Prostate gland (tissue), 2 donors: ENCODE measurements around the gene GAB3. TPM values are rescaled to one million over a fixed set of nuclear protein-coding genes. Genes with fewer than 3 reads are reported as not detected.

Experiments
- DNase-seq: peaks from one replicate; pipeline ENCODE4 v3.0.0-alpha.2; 2019; ENCODE audit warnings: low spot score
- H3K27ac ChIP-seq, 2 donors: fragments of 200-600 bp; sonication (generic); 2 replicates each; pipeline ENCODE4 v1.5.1; 2017 to 2019
- H3K27me3 ChIP-seq: fragments of 200-600 bp; sonication (generic); replicated peaks from 2 replicates; pipeline ENCODE4 v1.5.1; 2019; ENCODE audit not compliant: insufficient read depth
- H3K36me3 ChIP-seq, 2 donors: fragments of 200-600 bp; sonication (generic); 1 replicate in 1 of 2; 2 replicates in 1 of 2; pipeline versions ENCODE4 v1.5.1 to v1.8.1; 2017 to 2019
- H3K4me1 ChIP-seq: fragments of 200-600 bp; sonication (generic); replicated peaks from 2 replicates; pipeline ENCODE4 v1.5.1; 2019
- H3K4me3 ChIP-seq, 2 donors: fragments of 200-600 bp; sonication (generic); 2 replicates each; pipeline ENCODE4 v1.5.1; 2017 to 2019
- H3K9me3 ChIP-seq: fragments of 200-600 bp; sonication (generic); 2 replicates; pipeline ENCODE4 v1.5.1; 2017
- CTCF ChIP-seq, 4 experiments: fragments of 200-600 bp in 2 of 4; fragments of 450-650 bp in 2 of 4; sonication (generic) in 2 of 4; IDR thresholded peaks; 1 replicate in 3 of 4; 2 replicates in 1 of 4; pipeline ENCODE4 v1.5.1; 2016 to 2019; ENCODE audit warnings: antibody characterized with exemption in 4 of 4, mild to moderate bottlenecking in 2 of 4, moderate library complexity in 2 of 4
- POLR2A ChIP-seq: fragments of 450-650 bp; IDR thresholded peaks from one replicate; pipeline ENCODE4 v1.6.1; 2016; ENCODE audit warnings: antibody characterized with exemption, mild to moderate bottlenecking
- POLR2AphosphoS5 ChIP-seq: sonication (generic); formaldehyde crosslinking; IDR thresholded peaks from one replicate; pipeline ENCODE4 v1.6.1; 2017; ENCODE audit warnings: antibody characterized with exemption
- WGBS: methylation state at CpG from one replicate; pipeline ENCODE4 v1.1.5; 2018; 5-methylcytosine and 5-hydroxymethylcytosine counted together
- intact Hi-C: fragments of 100-400 bp; cut with DNase I; formaldehyde crosslinking; loops from one replicate; pipeline ENCODE4 v1.14.2; 2022
- total RNA-seq, 2 donors: library from RNA; depleted of rRNA; stranded (reverse); fragments of >200 nt; gene quantifications; one replicate each; pipeline ENCODE4 v1.1.0, GENCODE V29; 2016

Gene GAB3
- total RNA-seq, 2 donors from 2014 or later = 1.5 to 12.8 TPM

- Histone ChIP-seq H3K9me3 (no peaks in the 10 kb centered on the region), H3K36me3 (no peaks in the 10 kb centered on the region), H3K4me3 (no peak overlapping the region), H3K27ac (no peak overlapping the region), H3K27me3 (no peaks in the 10 kb centered on the region), H3K4me1 (no peaks in the 10 kb centered on the region)
- DNase-seq = no peak
- no peak for TF ChIP-seq POLR2A
- no peak for TF ChIP-seq CTCF (IDR thresholded peaks at IDR 0.05)
- peak; percentile 9 for TF ChIP-seq POLR2AphosphoS5
- intact Hi-C loops = no loop called here
- WGBS = 43% methylated on average over 8 of the region's 8 CpGs
Observed at GRCh38 chrX:154738011-154738738, 12.7 kb downstream of the GAB3 start.

GRCh38 chrX:154737136-154737535 lies 13.7 kb downstream of the GAB3 start:
- Histone ChIP-seq H3K4me1 (no peaks in the 10 kb centered on the region), H3K4me3 (no peak overlapping the region), H3K27ac (no peak overlapping the region), H3K36me3 (no peaks in the 10 kb centered on the region), H3K9me3 (no peaks in the 10 kb centered on the region), H3K27me3 (no peaks in the 10 kb centered on the region)
- TF ChIP-seq CTCF (IDR thresholded peaks at IDR 0.05) (no peak), POLR2A (no peak), POLR2AphosphoS5 (no peak)
- 97% methylated on average over 5 of the region's 5 CpGs for WGBS
- intact Hi-C loops = no loop called here
- no peak for DNase-seq

- no peaks in the 10 kb centered on the region for H3K4me1 ChIP-seq
- TF ChIP-seq POLR2AphosphoS5 = no peak
- H3K4me3 ChIP-seq = no peak overlapping the region
- no peaks in the 10 kb centered on the region for H3K27me3 ChIP-seq
- WGBS = 79% methylated on average over 6 of the region's 7 CpGs
- H3K9me3 ChIP-seq = no peaks in the 10 kb centered on the region
- intact Hi-C loops = no loop called here
- H3K36me3 ChIP-seq = no peaks in the 10 kb centered on the region
- no peak overlapping the region for H3K27ac ChIP-seq
- DNase-seq = no peak
Observed at GRCh38 chrX:154735695-154736393, 15.0 kb downstream of the GAB3 start.

- no peak overlapping the region for H3K4me3 ChIP-seq
- no peaks in the 10 kb centered on the region for H3K4me1 ChIP-seq
- intact Hi-C loops = no loop called here
- DNase-seq = no peak
- H3K9me3 ChIP-seq = no peaks in the 10 kb centered on the region
- H3K27me3 ChIP-seq = no peaks in the 10 kb centered on the region
- no peak overlapping the region for H3K27ac ChIP-seq
- no peaks in the 10 kb centered on the region for H3K36me3 ChIP-seq
- no peak for TF ChIP-seq CTCF (IDR thresholded peaks at IDR 0.05)
- TF ChIP-seq POLR2A = no peak
- TF ChIP-seq POLR2AphosphoS5 = no peak
- 25% methylated on average over 8 of the region's 8 CpGs for WGBS
Observed at GRCh38 chrX:154734061-154734781, 16.7 kb downstream of the GAB3 start.

- Histone ChIP-seq H3K27me3 (no peaks in the 10 kb centered on the region), H3K27ac (no peak overlapping the region), H3K36me3 (no peaks in the 10 kb centered on the region), H3K4me3 (no peak overlapping the region), H3K4me1 (no peaks in the 10 kb centered on the region), H3K9me3 (no peaks in the 10 kb centered on the region)
- no peak for TF ChIP-seq CTCF (IDR thresholded peaks at IDR 0.05)
- no peak for TF ChIP-seq POLR2A
- TF ChIP-seq POLR2AphosphoS5 = no peak
- intact Hi-C loops = no loop called here
- 86% methylated on average over 2 of the region's 2 CpGs for WGBS
- no peak for DNase-seq
Observed at GRCh38 chrX:154733066-154733425, 17.8 kb downstream of the GAB3 start.
